Measurements from ENCODE around the gene KRT76. TPM values are rescaled to one million over a fixed set of nuclear protein-coding genes. Genes with fewer than 3 reads are reported as not detected.

KRT76 gene
- total RNA-seq, 1 donor from 2014 or later = not detected

GRCh38 chr12:52778833-52779232 lies 1.7 kb upstream of the KRT76 start:
- DNase-seq (ENCODE audit: extremely low spot score in 2 of 2) = no peak
- H3K27me3 ChIP-seq = no peaks in the 10 kb centered on the region
- no peaks in the 10 kb centered on the region for H3K9me3 ChIP-seq
- no peaks in the 10 kb centered on the region for H3K36me3 ChIP-seq
- no peaks in the 10 kb centered on the region for H3K4me1 ChIP-seq
- intact Hi-C loops (cut with DNase I) = no loop called here
- no peak overlapping the region for H3K4me3 ChIP-seq
- TF ChIP-seq, protein P1, sequence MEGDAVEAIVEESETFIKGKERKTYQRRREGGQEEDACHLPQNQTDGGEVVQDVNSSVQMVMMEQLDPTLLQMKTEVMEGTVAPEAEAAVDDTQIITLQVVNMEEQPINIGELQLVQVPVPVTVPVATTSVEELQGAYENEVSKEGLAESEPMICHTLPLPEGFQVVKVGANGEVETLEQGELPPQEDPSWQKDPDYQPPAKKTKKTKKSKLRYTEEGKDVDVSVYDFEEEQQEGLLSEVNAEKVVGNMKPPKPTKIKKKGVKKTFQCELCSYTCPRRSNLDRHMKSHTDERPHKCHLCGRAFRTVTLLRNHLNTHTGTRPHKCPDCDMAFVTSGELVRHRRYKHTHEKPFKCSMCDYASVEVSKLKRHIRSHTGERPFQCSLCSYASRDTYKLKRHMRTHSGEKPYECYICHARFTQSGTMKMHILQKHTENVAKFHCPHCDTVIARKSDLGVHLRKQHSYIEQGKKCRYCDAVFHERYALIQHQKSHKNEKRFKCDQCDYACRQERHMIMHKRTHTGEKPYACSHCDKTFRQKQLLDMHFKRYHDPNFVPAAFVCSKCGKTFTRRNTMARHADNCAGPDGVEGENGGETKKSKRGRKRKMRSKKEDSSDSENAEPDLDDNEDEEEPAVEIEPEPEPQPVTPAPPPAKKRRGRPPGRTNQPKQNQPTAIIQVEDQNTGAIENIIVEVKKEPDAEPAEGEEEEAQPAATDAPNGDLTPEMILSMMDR (IDR thresholded peaks at IDR 0.05) = no peak
- TF ChIP-seq POLR2A (IDR thresholded peaks at IDR 0.05) = no peak
- no peak for TF ChIP-seq POLR2AphosphoS5 (IDR thresholded peaks at IDR 0.05; ENCODE audit: insufficient read depth in 1 of 2, low read depth in 1 of 2)
- H3K27ac ChIP-seq = no peak overlapping the region

DNA sequence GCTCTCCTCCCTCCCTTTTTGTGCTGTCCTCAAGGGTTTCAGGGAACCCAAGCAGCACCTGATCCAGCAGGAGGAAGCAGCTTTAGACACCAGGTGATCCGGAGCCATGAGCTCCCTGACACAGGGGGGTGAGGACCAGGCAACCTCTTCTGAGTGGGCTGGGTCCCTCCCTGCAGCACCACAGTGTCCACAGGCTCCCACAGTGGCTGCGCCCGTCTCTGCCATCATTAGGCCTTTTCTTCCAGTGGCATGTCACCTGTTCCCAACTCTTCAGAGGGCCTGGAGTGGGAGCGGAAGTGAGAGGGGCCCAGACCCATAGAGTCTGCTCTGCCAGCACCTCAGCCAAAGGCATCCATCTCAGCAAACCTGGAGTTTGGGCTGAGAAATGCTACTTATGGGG lies 421 bp upstream of the KRT76 start:
- Histone ChIP-seq H3K36me3 (no peaks in the 10 kb centered on the region), H3K27me3 (no peaks in the 10 kb centered on the region), H3K9me3 (no peaks in the 10 kb centered on the region), H3K4me3 (no peak overlapping the region), H3K4me1 (no peaks in the 10 kb centered on the region), H3K27ac (no peak overlapping the region)
- DNase-seq (ENCODE audit: extremely low spot score in 2 of 2) = no peak
- TF ChIP-seq, protein P1 (IDR thresholded peaks at IDR 0.05) = no peak
- TF ChIP-seq POLR2AphosphoS5 (IDR thresholded peaks at IDR 0.05; ENCODE audit: insufficient read depth in 1 of 2, low read depth in 1 of 2) (no peak), POLR2A (IDR thresholded peaks at IDR 0.05) (no peak)
- intact Hi-C loops (cut with DNase I) = no loop called here

DNA sequence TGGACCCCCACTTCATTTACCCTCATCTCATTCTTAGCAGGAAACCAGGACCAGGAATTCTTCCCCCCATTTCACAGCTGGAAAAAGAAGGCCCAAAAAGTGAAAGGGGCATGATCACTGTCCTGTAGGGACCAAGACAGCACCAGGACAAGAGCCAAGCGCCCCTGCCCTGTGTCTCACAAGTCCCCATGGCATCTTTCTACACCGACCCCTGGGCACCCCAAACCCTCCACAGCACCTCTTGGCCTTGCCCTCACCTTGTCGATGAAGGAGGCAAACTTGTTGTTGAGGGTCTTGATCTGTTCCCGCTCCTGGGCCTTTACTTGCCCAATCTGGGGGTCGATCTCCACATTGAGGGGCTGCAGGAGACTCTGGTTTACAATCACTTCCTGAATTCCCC lies 710 bp downstream of the KRT76 start:
- no peaks in the 10 kb centered on the region for H3K36me3 ChIP-seq
- no peak for TF ChIP-seq POLR2A (IDR thresholded peaks at IDR 0.05)
- TF ChIP-seq POLR2AphosphoS5 (IDR thresholded peaks at IDR 0.05; ENCODE audit: insufficient read depth in 1 of 2, low read depth in 1 of 2) = no peak
- TF ChIP-seq, protein P1 (IDR thresholded peaks at IDR 0.05) = no peak
- H3K27me3 ChIP-seq = no peaks in the 10 kb centered on the region
- intact Hi-C loops (cut with DNase I) = no loop called here
- no peak overlapping the region for H3K4me3 ChIP-seq
- H3K4me1 ChIP-seq = no peaks in the 10 kb centered on the region
- no peak for DNase-seq (ENCODE audit: extremely low spot score in 2 of 2)
- no peak overlapping the region for H3K27ac ChIP-seq
- H3K9me3 ChIP-seq = no peaks in the 10 kb centered on the region

GRCh38 chr12:52774629-52775250 lies 2.4 kb downstream of the KRT76 start:
- intact Hi-C loops (cut with DNase I) = no loop called here
- TF ChIP-seq, protein P1 (IDR thresholded peaks at IDR 0.05) = no peak
- TF ChIP-seq POLR2A (IDR thresholded peaks at IDR 0.05) (no peak), POLR2AphosphoS5 (IDR thresholded peaks at IDR 0.05; ENCODE audit: insufficient read depth in 1 of 2, low read depth in 1 of 2) (no peak)
- Histone ChIP-seq H3K9me3 (no peaks in the 10 kb centered on the region), H3K36me3 (no peaks in the 10 kb centered on the region), H3K4me3 (no peak overlapping the region), H3K27me3 (no peaks in the 10 kb centered on the region), H3K27ac (no peak overlapping the region), H3K4me1 (no peaks in the 10 kb centered on the region)
- DNase-seq (ENCODE audit: extremely low spot score in 2 of 2) = no peak

GRCh38 chr12:52772772-52773171 lies 4.4 kb downstream of the KRT76 start:
- intact Hi-C loops (cut with DNase I) = no loop called here
- Histone ChIP-seq H3K36me3 (no peaks in the 10 kb centered on the region), H3K27me3 (no peaks in the 10 kb centered on the region), H3K27ac (no peak overlapping the region), H3K4me1 (no peaks in the 10 kb centered on the region), H3K4me3 (no peak overlapping the region), H3K9me3 (no peaks in the 10 kb centered on the region)
- DNase-seq (ENCODE audit: extremely low spot score in 2 of 2) = no peak
- TF ChIP-seq POLR2A (IDR thresholded peaks at IDR 0.05) (no peak), POLR2AphosphoS5 (IDR thresholded peaks at IDR 0.05; ENCODE audit: insufficient read depth in 1 of 2, low read depth in 1 of 2) (no peak)
- TF ChIP-seq, protein P1 (IDR thresholded peaks at IDR 0.05) = no peak
